Stimulated activated CD8-positive, alpha-beta memory T cell treated with anti-CD3 and anti-CD28 coated beads, Interleukin-15, amount 100 ng/mL, for 48 hours (primary cell): ENCODE results near the gene CCDC85B.
"Not testable (repeated sequence)": the region's sequence is repeated elsewhere in the genome, so short reads cannot be mapped to it uniquely, and the experiment has no call there.

Experiments used
- DNase-seq, 2 donors: peaks; one replicate each; pipeline ENCODE4 v3.0.0-alpha.2; 2020; ENCODE audit warnings: low read depth in 2 of 2

CCDC85B gene

GRCh38 chr11:65887723-65888162, 2.7 kb upstream of the CCDC85B start:
- no peak for DNase-seq

DNA sequence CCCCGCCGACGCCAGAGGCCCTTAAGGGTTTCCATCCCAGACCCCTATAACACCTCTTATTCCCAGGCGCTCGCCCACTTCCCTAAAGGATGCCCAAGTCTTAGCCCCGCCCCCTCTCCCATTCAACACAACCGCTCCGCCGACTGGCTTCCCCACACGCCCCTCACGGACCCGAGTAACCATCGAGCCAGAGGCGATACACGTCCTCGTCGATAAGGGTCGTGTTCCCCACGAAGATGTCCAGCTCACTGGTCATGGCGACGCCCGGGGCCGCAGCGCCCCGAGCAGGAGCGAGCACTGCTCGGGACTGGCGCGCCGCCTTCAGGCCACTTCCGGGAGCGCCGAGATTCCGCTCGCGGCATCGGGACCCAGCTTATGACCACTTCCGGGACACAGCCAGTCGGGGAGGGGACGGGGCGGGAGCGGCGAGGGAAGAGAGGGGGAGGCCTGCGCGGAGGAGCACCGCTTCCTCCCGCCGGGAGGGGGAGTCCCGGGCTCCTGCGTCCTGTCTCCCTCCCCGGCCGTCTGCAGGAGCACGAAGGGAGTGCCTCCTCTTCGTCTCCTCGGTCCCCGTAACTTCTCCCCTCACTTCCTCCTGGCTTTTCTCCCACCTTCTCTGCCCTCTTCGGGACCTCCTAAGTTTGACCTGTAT, 2.2 kb upstream of the CCDC85B start, which contains the start of gene FIBP:
TSS of gene FIBP (minus strand) at position 309 of the 652 bp plus-strand sequence. CDS start at position 256, 53 bp downstream.
- peak; percentile 95 to 96 for DNase-seq

DNA sequence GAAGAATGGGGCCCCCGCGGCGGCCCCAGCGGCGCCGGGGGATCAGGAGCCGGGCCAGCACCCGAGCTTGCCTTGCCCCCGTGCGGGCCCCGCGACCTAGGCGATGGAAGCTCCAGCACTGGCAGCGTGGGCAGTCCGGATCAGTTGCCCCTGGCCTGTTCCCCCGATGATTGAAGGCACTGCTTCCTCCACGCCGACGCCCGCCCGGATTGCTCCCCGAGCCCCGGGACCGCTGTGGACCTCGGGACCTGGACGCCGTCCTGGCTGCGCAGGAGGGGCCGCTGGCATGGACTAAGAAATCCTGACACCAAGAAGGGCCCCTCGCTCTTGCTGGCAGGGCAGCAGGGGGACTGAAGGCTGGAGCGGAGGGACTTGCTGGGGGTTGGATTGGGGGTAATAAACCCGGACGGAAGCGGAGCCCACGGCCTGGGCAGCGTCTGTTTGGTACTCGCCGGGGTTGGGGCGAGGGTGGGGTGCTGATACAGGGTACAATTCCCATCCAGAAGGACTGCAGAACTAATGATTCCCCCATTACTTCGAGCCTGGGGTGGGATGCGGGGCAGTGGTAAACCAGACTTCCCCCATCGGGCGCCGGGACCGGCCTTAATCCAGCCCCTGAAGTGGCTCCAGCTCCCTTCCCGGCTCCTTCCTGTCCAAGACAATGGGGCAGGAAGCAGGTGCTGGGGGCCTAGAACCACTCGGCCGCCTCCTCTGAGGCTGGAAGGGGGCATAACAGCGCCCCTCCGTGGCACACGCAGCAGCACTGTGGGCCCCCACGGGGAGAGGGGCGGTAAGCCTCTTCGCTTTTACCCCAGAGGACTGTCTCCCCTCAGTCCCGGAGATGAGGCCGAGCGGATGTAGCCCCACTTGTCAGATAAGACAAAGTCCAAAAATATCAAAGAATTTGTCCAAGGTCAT, 1.0 kb downstream of the CCDC85B start:
- DNase-seq, result no peak

DNA sequence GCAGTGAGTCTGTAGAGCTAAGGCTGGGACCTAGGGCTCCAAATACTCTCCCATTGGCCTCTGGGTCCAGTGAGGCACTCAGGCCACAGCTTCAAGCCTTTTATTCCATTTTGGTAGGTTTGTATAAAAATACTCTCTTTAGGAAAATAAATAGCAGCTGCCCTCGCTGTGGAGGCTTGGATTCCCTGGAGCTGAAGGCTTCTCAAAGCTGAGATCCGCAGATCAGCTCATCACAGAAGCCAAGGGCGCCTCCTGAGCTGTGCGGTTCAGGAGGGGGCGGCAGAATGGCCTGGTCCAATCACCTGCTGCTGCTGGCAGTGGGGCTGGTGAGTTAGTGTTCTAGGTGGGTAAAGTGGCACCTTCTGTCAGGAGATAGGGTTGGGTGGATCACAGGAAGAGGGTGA, 1.7 kb downstream of the CCDC85B start:
- not testable (repeated sequence) for DNase-seq

GRCh38 chr11:65892661-65893317, 2.3 kb downstream of the CCDC85B start:
- no peak for DNase-seq

DNA sequence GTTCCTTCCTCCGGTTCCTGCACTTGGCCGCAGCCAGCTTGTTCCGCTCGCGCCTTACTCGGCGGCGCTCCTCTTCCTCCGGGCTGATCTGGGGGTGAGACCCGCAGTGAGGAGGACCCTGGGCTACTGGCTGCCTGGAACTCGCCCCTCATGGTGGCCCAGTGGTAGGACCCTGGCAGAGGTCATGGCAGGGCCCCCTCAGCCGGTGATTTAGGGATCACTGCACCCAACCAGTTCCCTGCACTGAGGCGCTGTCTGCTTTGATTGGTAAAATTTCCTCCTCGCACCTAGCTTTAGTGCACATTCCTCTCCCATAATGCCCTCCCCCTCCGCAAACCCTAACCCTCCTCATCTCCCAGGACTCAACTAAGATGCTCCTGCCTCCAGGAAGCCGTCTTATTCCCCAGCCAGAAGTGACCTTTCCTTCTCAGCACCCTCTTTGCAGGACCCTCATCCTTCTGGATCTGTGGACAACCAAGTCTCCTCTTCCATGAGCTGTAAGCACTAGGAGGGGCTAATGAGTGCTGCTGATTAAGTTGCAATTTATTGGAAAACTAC, 3.6 kb downstream of the CCDC85B start:
- no peak for DNase-seq

GRCh38 chr11:65895482-65895981, 5.1 kb downstream of the CCDC85B start:
- no peak for DNase-seq

GRCh38 chr11:65896034-65896999, 5.8 kb downstream of the CCDC85B start:
- DNase-seq, result no peak

DNA sequence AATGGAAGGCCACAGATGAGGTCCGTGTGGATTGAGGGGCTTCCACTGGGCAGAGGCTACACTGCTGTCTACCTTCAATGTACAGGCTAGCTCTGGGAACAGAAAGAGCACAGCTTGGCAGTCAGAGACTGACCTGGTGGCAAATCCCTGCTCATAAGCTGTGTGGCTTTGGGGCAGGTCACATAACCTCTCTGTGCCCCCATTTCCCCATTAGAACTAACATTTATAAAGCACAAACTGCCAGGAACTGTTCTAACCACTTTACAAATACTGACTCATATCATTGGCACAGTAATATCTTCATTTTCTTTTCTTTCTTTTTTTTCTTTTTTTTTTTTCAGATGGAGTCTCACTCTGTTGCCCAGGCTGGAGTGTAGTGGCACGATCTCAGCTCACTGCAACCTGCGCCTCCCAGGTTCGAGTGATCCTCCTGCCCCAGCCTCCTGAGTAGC, 6.6 kb downstream of the CCDC85B start:
- no peak for DNase-seq

DNA sequence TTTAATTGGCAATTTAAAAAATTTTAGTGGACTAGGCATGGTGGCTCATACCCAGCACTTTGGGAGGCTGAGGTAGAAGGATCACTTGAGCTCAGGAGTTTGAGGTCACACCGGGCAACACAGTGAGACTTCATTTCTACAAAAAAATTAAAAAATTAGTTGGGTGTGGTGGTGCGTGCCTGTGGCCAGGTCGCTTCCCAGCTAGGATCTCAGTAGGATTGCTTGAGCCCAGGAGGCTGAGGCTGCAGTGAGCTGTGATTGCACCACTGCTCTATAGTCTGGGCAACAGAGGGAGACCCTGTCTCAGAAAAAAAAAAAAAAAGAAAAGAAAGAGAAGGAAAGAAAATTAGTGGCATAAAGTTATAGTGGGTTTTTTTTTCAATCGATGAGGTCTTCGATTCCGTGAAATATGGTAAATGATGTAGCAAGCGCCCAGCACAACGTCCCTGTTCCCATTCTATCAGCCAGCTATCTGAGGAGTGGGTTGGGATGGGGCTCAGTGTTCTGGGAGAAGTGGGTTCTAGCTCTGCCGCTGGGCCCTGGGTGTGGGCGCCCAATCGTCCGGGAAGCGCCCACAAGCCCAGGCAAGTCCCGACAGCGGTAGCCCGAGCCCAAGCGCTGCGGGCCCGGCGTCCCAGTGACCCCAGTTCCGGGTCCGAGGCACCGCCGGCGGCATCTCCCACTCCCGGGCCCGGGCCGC, 8.3 kb downstream of the CCDC85B start:
- DNase-seq, result no peak

DNA sequence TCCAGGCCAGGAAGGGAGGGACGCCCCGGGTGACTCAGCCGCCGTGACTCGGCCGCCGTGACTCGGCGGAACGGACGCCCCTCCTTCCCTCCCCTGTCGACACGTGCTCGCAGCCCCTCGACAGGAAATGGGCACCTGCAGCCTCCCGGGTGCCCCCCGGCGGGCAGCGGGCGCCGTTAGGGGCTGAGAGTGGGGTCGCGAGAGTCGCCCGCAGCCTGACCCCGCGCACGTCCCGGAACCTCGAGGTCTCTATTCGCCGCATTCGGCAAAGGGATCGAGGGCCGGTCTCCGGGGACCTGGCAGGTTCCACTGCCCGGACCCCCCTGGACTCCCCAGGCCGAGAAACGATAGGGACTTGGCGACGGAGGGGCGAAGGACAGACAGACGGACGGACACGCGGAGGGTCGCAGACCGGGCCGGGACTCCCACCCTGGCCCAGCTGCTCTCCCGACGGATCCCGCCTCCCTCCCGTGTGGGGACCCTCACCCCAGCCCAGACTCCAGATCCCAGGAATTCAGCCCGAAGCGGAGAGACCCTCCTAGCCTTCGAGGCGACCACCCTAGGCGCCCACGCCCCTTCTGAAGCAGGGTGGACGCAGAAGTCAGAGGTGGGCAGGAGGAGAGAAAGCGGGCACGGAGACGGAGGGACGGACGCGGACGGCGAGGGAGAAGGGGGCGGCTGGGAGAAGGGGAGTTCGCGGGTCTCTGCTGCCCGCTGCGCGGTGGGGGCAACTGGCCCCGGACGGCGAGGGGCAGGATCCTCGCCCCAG, 9.1 kb downstream of the CCDC85B start:
- peak; percentile 74 to 78 for DNase-seq

DNA sequence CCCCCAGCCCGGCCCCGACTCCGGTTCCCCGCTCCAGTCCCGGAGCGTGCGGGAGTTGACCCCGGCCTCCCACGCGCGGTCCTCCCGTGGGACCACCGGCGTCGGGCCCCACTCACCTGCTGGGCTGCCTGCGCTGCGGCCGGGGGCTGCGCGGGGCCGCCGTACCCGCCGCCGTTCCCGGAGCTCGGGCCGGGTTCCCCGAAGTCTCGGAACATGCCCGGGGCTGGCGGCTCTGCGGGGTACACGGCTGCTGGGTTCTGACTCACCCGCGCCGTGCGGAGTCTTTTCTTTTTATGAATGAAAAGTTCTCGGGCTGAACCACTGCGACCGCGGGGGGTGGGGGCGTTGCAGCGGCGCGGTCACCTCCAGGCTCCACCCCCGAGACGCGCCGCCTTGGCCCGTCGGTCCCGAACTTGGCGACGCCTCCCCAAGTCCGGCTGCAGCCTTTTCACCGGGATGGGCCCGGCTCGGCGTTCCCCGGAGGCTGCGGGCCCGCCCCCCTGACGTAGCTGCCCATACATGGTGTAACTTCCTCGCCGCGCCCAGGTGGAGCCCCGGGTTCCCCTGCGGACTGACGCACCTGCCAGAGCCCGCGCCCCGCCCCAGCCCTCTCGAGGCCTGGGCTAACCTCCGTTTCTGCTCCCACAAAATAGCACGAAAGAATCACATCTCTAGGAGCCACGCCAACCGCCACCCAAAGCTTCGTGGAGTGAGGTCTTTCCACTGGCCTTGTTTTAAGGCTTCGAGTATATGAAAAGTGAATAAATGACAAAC, 9.8 kb downstream of the CCDC85B start, which contains the start of gene FOSL1:
TSS of gene FOSL1 (minus strand) at position 264 of the 774 bp plus-strand sequence. CDS start at position 215, 49 bp downstream.
- peak; percentile 94 to 96 for DNase-seq

DNA sequence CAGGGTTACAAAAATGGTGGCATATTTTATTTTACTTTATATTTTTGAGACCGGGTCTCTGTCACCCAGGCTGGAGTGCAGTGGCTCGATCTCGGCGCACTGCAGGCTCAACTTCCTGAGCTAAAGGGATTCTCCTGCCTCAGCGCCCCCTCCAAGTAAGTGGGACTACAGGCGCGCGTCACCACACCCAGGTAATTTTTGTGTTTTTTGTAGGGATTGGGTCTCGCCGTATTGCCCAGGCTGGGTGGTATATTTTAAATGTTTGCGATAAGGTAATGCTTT, 10.4 kb downstream of the CCDC85B start:
- no peak for DNase-seq

DNA sequence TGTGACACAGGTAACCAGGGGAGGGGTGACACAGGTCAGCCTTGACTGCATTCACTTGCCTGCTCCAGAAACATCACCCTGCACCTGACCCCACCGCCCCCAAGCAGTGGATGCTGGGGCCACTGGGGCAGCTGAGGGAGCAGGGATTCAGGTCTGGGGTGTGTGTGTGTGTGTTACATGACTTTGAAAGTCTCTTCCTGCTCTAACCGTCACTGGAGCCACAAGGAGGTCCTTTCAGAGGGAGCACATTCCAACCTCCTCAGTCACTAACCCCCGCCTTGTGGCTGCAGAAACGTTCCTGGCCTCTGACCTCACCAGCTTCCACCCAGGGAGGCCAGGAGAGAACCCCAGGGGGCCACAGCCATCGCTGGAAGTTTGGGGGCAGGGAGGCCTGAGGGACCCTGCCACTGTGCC, 12.6 kb downstream of the CCDC85B start:
- DNase-seq, result no peak

DNA sequence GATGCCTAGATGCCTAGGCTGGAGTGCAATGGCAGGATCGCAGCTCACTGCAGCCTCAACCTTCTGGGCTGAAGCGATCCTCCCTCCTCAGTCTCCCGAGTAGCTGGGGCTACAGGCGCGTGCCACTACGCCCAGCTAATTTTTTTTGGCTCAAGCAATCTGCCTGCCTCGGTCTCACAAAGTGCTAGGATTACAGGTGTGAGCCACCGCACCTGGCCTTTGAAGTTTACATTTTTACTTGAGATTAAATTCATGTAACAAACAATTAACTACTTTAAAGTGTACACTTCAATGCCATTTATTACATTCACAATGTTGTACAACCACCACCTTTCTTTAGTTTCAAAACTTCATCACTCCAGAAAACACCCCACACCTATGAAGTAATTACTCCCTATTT, 13.2 kb downstream of the CCDC85B start:
- DNase-seq, result no peak

DNA sequence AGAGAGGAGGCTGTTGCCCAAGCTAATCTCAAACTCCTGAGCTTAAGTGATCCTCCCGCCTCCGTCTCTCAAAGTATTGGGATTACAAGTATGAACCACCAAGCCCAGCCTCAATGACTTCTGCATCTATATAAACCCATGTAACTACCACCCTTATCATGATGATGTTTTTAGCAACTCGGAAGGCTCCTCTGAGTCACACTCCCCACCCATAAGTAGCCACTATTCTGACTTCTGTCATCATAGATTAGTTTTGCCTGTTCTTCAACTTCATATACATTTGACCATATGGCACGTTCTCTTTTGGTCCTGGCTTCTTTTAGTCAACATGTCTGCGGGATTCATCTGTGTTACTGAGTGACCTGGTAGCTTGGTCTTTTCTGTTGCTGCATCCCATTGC, 16.1 kb downstream of the CCDC85B start:
- no peak for DNase-seq

- DNase-seq, result no peak
These were observed 17.4 kb downstream of the CCDC85B start for GRCh38 chr11:65907878-65908277.
